ENCODE measurements around the gene CNTN2. TPM values are rescaled to one million over a fixed set of nuclear protein-coding genes. Genes with fewer than 3 reads are reported as not detected.

The CNTN2 gene
- total RNA-seq, 4 donors from 2014 or later, result 1.4 to 6.7 (median 1.8) TPM

DNA sequence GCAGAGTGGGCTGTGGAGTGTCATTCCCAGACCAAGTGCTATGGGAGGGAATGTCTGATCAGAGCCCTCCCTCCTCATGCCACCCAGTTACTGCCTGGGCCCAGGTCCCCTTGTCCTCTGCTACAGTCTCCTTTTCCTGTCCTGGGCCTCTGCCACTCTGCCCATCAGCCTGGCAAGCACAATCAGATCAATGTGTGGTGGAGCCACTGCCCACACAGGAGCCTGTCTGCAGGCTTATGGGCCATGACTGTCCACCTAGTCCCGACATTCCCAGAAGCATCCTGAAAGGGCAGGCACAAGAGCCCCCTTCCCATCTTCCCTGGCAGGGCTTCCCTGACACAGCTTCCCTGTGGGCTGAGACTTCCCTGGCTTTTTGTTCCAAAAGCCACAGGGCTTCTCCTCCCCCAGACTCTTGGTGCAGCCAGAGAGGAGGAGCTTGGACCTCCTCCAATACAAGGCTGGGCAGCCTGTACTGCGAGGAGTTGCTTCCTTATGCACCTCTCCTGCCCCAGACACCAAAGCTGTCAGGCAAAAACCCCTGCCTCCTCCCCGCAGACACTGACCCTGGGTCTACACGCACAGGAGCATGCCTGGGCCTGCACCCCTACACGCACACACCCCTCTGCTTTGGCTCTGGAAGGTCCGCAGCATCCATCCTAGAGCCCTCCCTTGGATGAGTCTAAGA lies 29.2 kb upstream of the CNTN2 start:
- Histone ChIP-seq H3K4me3 (no peak overlapping the region), H3K9me3 (no peaks in the 10 kb centered on the region), H3K36me3 (no peaks in the 10 kb centered on the region), H3K27ac (no peak overlapping the region), H3K27me3 (no peaks in the 10 kb centered on the region), H3K4me1 (peaks cover 0 to 6% (median 0%) of the 10 kb centered on the region in 4 donors)
- no peak for DNase-seq
- 0 to 27% methylated on average over 2 to 6 of the region's 6 CpGs for WGBS, 2 donors (ENCODE audit: low coverage in 1 of 2)
- intact Hi-C loops (cut with DNase I; ENCODE audit: low total_unique reads) (no loop called here), in situ Hi-C loops (cut with MboI; ENCODE audit: low pct_ligation_motif_present in 1 of 4, low pct_unique_long_range_greater_than_20kb in 1 of 4, low sequenced_read_pairs in 3 of 4) (no loop called here)
- TF ChIP-seq POLR2A (IDR thresholded peaks at IDR 0.05), result no peak
- TF ChIP-seq POLR2AphosphoS5 (IDR thresholded peaks at IDR 0.05), result no peak
- TF ChIP-seq EP300 (IDR thresholded peaks at IDR 0.05; ENCODE audit: low read depth), result no peak
- TF ChIP-seq CTCF (IDR thresholded peaks at IDR 0.05), result no peak

DNA sequence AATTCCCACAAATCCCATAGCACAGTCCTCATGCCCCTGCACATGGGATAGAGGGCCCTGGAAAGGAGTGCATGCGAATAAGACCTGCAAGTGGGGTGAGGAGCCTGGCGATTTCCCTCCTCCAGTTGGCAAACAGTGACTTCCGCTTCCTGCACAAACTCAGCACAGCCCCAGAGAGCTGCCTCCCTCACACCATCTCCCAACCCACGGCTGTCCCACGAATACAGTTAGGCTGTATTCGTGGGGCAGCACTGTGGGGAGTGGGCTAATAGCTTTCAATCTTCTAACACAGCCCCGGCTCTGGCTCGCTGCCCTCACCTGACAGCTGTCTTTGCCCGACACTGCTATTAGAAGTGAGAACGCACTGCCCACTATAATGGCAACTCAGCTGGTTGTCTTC lies 28.2 kb upstream of the CNTN2 start:
- no peaks in the 10 kb centered on the region for H3K27me3 ChIP-seq
- intact Hi-C loops (cut with DNase I; ENCODE audit: low total_unique reads) (no loop called here), in situ Hi-C loops (cut with MboI; ENCODE audit: low pct_ligation_motif_present in 1 of 4, low pct_unique_long_range_greater_than_20kb in 1 of 4, low sequenced_read_pairs in 3 of 4) (no loop called here)
- TF ChIP-seq CTCF (IDR thresholded peaks at IDR 0.05), result no peak
- no peak for TF ChIP-seq EP300 (IDR thresholded peaks at IDR 0.05; ENCODE audit: low read depth)
- no peak for TF ChIP-seq POLR2A (IDR thresholded peaks at IDR 0.05)
- no peak for TF ChIP-seq POLR2AphosphoS5 (IDR thresholded peaks at IDR 0.05)
- H3K27ac ChIP-seq, result no peak overlapping the region
- H3K36me3 ChIP-seq, result no peaks in the 10 kb centered on the region
- no peaks in the 10 kb centered on the region for H3K9me3 ChIP-seq
- WGBS, 2 donors (ENCODE audit: low coverage in 1 of 2), result 72% methylated on average over 10 of the region's 10 CpGs; no CpG with 5 or more reads in 1 of the 2 donors
- DNase-seq, result no peak
- H3K4me1 ChIP-seq, result peaks cover 0 to 6% (median 0%) of the 10 kb centered on the region in 4 donors
- no peak overlapping the region for H3K4me3 ChIP-seq

- in situ Hi-C loops (cut with MboI; ENCODE audit: low pct_ligation_motif_present in 1 of 4, low pct_unique_long_range_greater_than_20kb in 1 of 4, low sequenced_read_pairs in 3 of 4), result no loop called here
- Histone ChIP-seq H3K4me1 (peaks cover 0 to 6% (median 0%) of the 10 kb centered on the region in 4 donors), H3K27me3 (no peaks in the 10 kb centered on the region), H3K4me3 (no peak overlapping the region), H3K36me3 (no peaks in the 10 kb centered on the region), H3K9me3 (no peaks in the 10 kb centered on the region), H3K27ac (no peak overlapping the region)
- no peak for DNase-seq
- intact Hi-C loops (cut with DNase I; ENCODE audit: low total_unique reads), result no loop called here
- TF ChIP-seq EP300 (IDR thresholded peaks at IDR 0.05; ENCODE audit: low read depth), result no peak
- no peak for TF ChIP-seq POLR2AphosphoS5 (IDR thresholded peaks at IDR 0.05)
- TF ChIP-seq POLR2A (IDR thresholded peaks at IDR 0.05), result no peak
- TF ChIP-seq CTCF (IDR thresholded peaks at IDR 0.05), result no peak
- WGBS, 2 donors (ENCODE audit: low coverage in 1 of 2), result 93 to 100% methylated on average over 1 to 9 of the region's 9 CpGs
These were observed 27.8 kb upstream of the CNTN2 start for GRCh38 chr1:205015241-205015640.

GRCh38 chr1:205016075-205016474 lies 26.9 kb upstream of the CNTN2 start:
- H3K36me3 ChIP-seq, result no peaks in the 10 kb centered on the region
- peaks cover 0 to 6% (median 0%) of the 10 kb centered on the region in 4 donors for H3K4me1 ChIP-seq
- TF ChIP-seq POLR2A (IDR thresholded peaks at IDR 0.05), result no peak
- TF ChIP-seq POLR2AphosphoS5 (IDR thresholded peaks at IDR 0.05), result no peak
- TF ChIP-seq EP300 (IDR thresholded peaks at IDR 0.05; ENCODE audit: low read depth), result no peak
- TF ChIP-seq CTCF (IDR thresholded peaks at IDR 0.05), result no peak
- no peaks in the 10 kb centered on the region for H3K9me3 ChIP-seq
- in situ Hi-C loops (cut with MboI; ENCODE audit: low pct_ligation_motif_present in 1 of 4, low pct_unique_long_range_greater_than_20kb in 1 of 4, low sequenced_read_pairs in 3 of 4), result no loop called here
- no peak for DNase-seq
- no peak overlapping the region for H3K27ac ChIP-seq
- WGBS, 2 donors (ENCODE audit: low coverage in 1 of 2), result 70 to 90% methylated on average over 2 to 9 of the region's 9 CpGs
- intact Hi-C loops (cut with DNase I; ENCODE audit: low total_unique reads), result no loop called here
- no peaks in the 10 kb centered on the region for H3K27me3 ChIP-seq
- no peak overlapping the region for H3K4me3 ChIP-seq
